Esophagus squamous epithelium (tissue), 5 donors: ENCODE data around the gene ADAM23. TPM values are rescaled to one million over a fixed set of nuclear protein-coding genes. Genes with fewer than 3 reads are reported as not detected.

Source experiments
- DNase-seq: peaks from one replicate; lab custom pipeline; 2025; lab: John Stamatoyannopoulos, UW
- H3K27ac ChIP-seq, 4 donors: fragments of 200-600 bp; sonication (generic); one replicate each; pipeline ENCODE4 v1.5.1; 2016 to 2019; ENCODE audit warnings: mild to moderate bottlenecking in 1 of 4
- H3K27me3 ChIP-seq, 4 donors: fragments of 200-600 bp; sonication (generic); 1 replicate in 3 of 4; 2 replicates in 1 of 4; pipeline versions ENCODE4 v1.5.1 to v1.6.0; 2017 to 2021; ENCODE audit warnings: antibody characterized with exemption in 1 of 4
- H3K36me3 ChIP-seq, 3 donors: fragments of 200-600 bp; sonication (generic); one replicate each; pipeline ENCODE4 v1.5.1; 2016 to 2019
- H3K4me1 ChIP-seq, 3 donors: fragments of 200-600 bp; sonication (generic); one replicate each; pipeline ENCODE4 v1.5.1; 2017 to 2019
- H3K4me3 ChIP-seq, 4 donors: fragments of 200-600 bp; sonication (generic); 1 replicate in 3 of 4; 2 replicates in 1 of 4; pipeline ENCODE4 v1.5.1; 2016 to 2019; ENCODE audit warnings: mild to moderate bottlenecking in 2 of 4, moderate library complexity in 1 of 4
- H3K9me3 ChIP-seq, 3 donors: fragments of 200-600 bp; sonication (generic); one replicate each; pipeline ENCODE4 v1.5.1; 2016 to 2019
- POLR2A ChIP-seq, 4 donors: fragments of 450-650 bp; IDR thresholded peaks; one replicate each; pipeline ENCODE4 v1.6.1; 2017; ENCODE audit warnings: antibody characterized with exemption in 4 of 4, mild to moderate bottlenecking in 4 of 4, moderate library complexity in 3 of 4
- WGBS, 2 donors: methylation state at CpG; one replicate each; pipeline ENCODE4 v1.1.5; 2018; 5-methylcytosine and 5-hydroxymethylcytosine counted together
- intact Hi-C: fragments of 100-400 bp; cut with DNase I; formaldehyde crosslinking; loops from one replicate; pipeline ENCODE4 v1.15.0; 2022
- total RNA-seq, 4 donors: library from RNA; depleted of rRNA; stranded (reverse); fragments of >200 nt; gene quantifications; one replicate each; pipeline ENCODE4 v1.1.0, GENCODE V29; 2016
- TF ChIP-seq, protein P1 (sequence below), 6 experiments: fragments of 450-650 bp in 4 of 6; fragments of 200-600 bp in 2 of 6; sonication (generic) in 2 of 6; IDR thresholded peaks; one replicate each; pipeline ENCODE4 v1.5.1; 2016 to 2019; ENCODE audit warnings: antibody characterized with exemption in 6 of 6, mild to moderate bottlenecking in 4 of 6, moderate library complexity in 4 of 6
- donor health status: DM: yes; HTN: yes; CAD: no.

Gene ADAM23
- total RNA-seq, 4 donors from 2014 or later: 0.95 to 10.1 (median 6.6) TPM

DNA sequence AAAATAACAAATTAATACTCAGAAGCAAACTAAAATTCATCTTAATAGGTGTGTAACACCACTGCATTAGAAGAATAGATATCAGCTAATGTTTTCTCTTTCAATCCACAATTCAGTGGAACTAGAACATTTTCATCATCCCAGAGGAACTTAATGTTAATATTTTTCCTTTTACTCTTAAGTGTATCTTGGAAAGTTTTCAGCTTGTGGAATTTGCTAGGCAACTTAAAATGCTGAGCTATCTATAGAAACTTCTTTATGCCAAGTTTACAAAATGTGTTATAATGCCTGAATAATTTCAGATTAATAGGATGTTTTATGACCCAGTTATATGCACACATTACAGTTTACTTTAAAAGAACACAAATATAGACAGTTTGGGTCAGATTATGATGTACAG is 112.4 kb downstream of the ADAM23 start:
- DNase-seq: no peak
- TF ChIP-seq, protein P1, sequence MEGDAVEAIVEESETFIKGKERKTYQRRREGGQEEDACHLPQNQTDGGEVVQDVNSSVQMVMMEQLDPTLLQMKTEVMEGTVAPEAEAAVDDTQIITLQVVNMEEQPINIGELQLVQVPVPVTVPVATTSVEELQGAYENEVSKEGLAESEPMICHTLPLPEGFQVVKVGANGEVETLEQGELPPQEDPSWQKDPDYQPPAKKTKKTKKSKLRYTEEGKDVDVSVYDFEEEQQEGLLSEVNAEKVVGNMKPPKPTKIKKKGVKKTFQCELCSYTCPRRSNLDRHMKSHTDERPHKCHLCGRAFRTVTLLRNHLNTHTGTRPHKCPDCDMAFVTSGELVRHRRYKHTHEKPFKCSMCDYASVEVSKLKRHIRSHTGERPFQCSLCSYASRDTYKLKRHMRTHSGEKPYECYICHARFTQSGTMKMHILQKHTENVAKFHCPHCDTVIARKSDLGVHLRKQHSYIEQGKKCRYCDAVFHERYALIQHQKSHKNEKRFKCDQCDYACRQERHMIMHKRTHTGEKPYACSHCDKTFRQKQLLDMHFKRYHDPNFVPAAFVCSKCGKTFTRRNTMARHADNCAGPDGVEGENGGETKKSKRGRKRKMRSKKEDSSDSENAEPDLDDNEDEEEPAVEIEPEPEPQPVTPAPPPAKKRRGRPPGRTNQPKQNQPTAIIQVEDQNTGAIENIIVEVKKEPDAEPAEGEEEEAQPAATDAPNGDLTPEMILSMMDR (IDR thresholded peaks at IDR 0.05): no peak
- TF ChIP-seq POLR2A (IDR thresholded peaks at IDR 0.05): no peak

DNA sequence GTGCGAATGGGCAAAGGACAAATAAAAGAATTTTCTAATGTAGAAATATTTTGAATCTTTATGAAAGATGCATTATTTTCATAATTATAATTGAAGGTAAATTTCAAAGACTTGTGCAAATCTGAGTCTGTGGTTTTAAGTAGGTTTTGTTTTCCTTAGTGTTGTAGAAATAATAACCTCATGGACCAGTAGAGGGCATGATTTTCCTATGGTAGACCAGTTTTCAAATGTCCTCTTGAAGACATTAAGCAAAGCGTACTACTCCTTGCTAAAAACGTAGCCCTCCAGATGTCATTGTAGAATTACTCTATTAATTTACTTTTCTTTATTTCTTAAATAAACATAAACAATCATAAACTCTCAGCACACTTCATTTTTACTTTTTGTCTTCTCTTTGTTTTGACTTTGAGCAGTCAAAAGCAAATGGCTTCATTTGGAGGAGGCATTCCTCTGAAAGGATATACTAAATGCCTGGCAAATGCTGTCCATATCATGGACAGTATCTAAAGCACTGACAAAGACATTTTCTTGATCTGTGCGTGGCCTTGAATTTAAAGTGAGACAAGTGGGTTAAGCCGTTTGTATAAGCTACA is 113.1 kb downstream of the ADAM23 start:
- no peaks in the 10 kb centered on the region for H3K9me3 ChIP-seq
- 52 to 60% methylated on average over 5 of the region's 5 CpGs for WGBS, 2 donors
- intact Hi-C loops: no loop called here
- peaks cover 0 to 16% (median 0%) of the 10 kb centered on the region in 3 donors for H3K4me1 ChIP-seq
- no peak overlapping the region for H3K27ac ChIP-seq
- no peak for DNase-seq
- no peaks in the 10 kb centered on the region for H3K27me3 ChIP-seq
- H3K4me3 ChIP-seq: no peak overlapping the region
- TF ChIP-seq, protein P1 (IDR thresholded peaks at IDR 0.05): peak in 4 of 6 experiments; percentile 37 to 72 (median 38)
- TF ChIP-seq POLR2A (IDR thresholded peaks at IDR 0.05): no peak
- H3K36me3 ChIP-seq: no peaks in the 10 kb centered on the region

More for the DNA sequence above, 112.4 kb downstream of the ADAM23 start:
- no peaks in the 10 kb centered on the region for H3K9me3 ChIP-seq
- H3K27ac ChIP-seq: no peak overlapping the region
- H3K4me1 ChIP-seq: peaks cover 0 to 16% (median 0%) of the 10 kb centered on the region in 3 donors
- no peak overlapping the region for H3K4me3 ChIP-seq
- no peaks in the 10 kb centered on the region for H3K27me3 ChIP-seq
- intact Hi-C loops: no loop called here
- H3K36me3 ChIP-seq: no peaks in the 10 kb centered on the region

DNA sequence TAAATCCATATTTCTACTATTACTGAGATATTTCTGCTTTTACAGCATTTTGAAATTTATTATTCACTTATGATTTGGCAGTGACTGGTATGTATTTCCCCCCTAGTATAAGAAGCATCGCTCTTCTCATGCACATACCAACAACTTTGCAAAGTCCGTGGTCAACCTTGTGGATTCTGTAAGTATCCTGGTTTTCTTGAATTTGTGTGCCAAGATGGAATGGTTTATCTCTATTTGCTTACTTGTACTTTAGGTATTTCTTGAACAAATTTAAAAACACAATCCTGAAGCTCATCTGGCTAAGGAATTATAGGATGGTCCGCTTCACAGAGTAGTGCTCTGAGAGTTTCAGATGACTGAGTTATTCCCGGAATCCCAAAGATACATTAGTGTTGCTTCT is 114.0 kb downstream of the ADAM23 start:
- Histone ChIP-seq H3K27me3 (no peaks in the 10 kb centered on the region), H3K4me3 (no peak overlapping the region), H3K9me3 (no peaks in the 10 kb centered on the region), H3K27ac (no peak overlapping the region), H3K4me1 (peaks cover 0 to 16% (median 0%) of the 10 kb centered on the region in 3 donors), H3K36me3 (no peaks in the 10 kb centered on the region)
- DNase-seq: no peak
- TF ChIP-seq, protein P1 (IDR thresholded peaks at IDR 0.05): no peak
- TF ChIP-seq POLR2A (IDR thresholded peaks at IDR 0.05): no peak
- whole genome bisulfite sequencing, 2 donors: 89 to 96% methylated on average over 4 of the region's 4 CpGs
- intact Hi-C loops: no loop called here

DNA sequence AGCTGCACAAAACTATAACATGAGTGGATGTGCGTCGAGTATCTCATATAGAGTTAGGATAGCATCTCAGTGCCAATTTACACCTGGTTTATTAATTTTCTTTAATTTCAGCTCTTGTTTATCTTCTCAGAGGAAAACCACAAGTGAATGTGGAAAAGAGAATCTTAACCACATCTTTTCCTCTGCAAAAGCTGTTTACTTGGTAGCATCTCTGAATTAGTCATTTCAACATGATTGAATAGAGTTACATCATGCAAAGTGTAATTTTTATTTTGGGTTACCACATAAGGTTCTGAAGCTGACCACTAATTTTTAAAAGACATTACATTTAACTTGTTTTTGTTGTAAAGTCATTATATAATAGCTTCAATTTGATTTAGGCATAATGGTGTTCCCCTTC is 115.2 kb downstream of the ADAM23 start:
- 78 to 79% methylated on average over 2 of the region's 2 CpGs for WGBS, 2 donors
- Histone ChIP-seq H3K27ac (no peak overlapping the region), H3K4me1 (peaks cover 0 to 16% (median 0%) of the 10 kb centered on the region in 3 donors), H3K36me3 (no peaks in the 10 kb centered on the region), H3K9me3 (no peaks in the 10 kb centered on the region), H3K4me3 (no peak overlapping the region), H3K27me3 (no peaks in the 10 kb centered on the region)
- no peak for TF ChIP-seq POLR2A (IDR thresholded peaks at IDR 0.05)
- TF ChIP-seq, protein P1 (IDR thresholded peaks at IDR 0.05): no peak
- intact Hi-C loops: no loop called here
- DNase-seq: no peak

DNA sequence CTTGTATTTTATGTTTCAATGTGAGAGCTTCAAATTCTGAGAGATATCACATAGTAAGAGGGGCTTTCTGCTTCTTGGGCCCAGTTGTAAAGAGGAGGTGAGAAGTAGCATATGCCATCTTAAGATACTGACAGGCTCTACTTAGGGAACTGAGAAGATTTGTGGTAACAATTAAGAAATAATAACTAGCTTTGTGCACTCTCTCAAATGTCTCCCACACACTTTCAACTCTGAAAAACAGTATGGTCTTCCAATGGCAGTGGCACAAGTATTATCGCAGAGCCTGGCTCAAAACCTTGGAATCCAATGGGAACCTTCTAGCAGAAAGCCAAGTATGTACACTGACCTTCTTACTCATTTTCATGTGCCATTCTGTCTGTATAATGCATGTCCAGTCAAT is 118.6 kb downstream of the ADAM23 start:
- Histone ChIP-seq H3K36me3 (no peaks in the 10 kb centered on the region), H3K27me3 (no peaks in the 10 kb centered on the region), H3K4me1 (peaks cover 0 to 16% (median 0%) of the 10 kb centered on the region in 3 donors), H3K9me3 (no peaks in the 10 kb centered on the region), H3K27ac (no peak overlapping the region), H3K4me3 (no peak overlapping the region)
- 92 to 94% methylated on average over 1 of the region's 1 CpG for WGBS, 2 donors
- TF ChIP-seq, protein P1 (IDR thresholded peaks at IDR 0.05): no peak
- TF ChIP-seq POLR2A (IDR thresholded peaks at IDR 0.05): no peak
- no peak for DNase-seq
- intact Hi-C loops: no loop called here
